Tibial artery (tissue), 4 donors: ENCODE results near the gene BPIFB3.
"Not testable (repeated sequence)": the region's sequence is repeated elsewhere in the genome, so short reads cannot be mapped to it uniquely, and the experiment has no call there.

Experiments
- DNase-seq, 2 donors: peaks; one replicate each; pipeline ENCODE4 v3.0.0-alpha.2; 2019
- H3K27ac ChIP-seq, 2 donors: fragments of 200-600 bp; sonication (generic) in 1 of 2; 1 replicate in 1 of 2; 2 replicates in 1 of 2; pipeline ENCODE4 v1.5.1; 2018 to 2019; ENCODE audit warnings: mild to moderate bottlenecking in 1 of 2
- H3K27me3 ChIP-seq, 2 donors: fragments of 200-600 bp; sonication (generic) in 1 of 2; one replicate each; pipeline versions ENCODE4 v1.5.1 to v1.6.0; 2016 to 2019
- H3K36me3 ChIP-seq, 3 donors: fragments of 200-600 bp; sonication (generic) in 2 of 3; one replicate each; pipeline ENCODE4 v1.5.1; 2016 to 2019; ENCODE audit warnings: mild to moderate bottlenecking in 2 of 3
- H3K4me1 ChIP-seq, 4 donors: fragments of 200-600 bp; sonication (generic) in 2 of 4; 1 replicate in 3 of 4; 2 replicates in 1 of 4; pipeline ENCODE4 v1.5.1; 2016 to 2019
- H3K4me3 ChIP-seq, 2 donors: fragments of 200-600 bp; sonication (generic) in 1 of 2; 1 replicate in 1 of 2; 2 replicates in 1 of 2; pipeline ENCODE4 v1.5.1; 2018 to 2019; ENCODE audit warnings: mild to moderate bottlenecking in 2 of 2
- H3K9me3 ChIP-seq, 3 donors: fragments of 200-600 bp; sonication (generic) in 1 of 3; one replicate each; pipeline ENCODE4 v1.5.1; 2016 to 2019
- intact Hi-C: fragments of 100-400 bp; cut with DNase I; formaldehyde crosslinking; loops from one replicate; pipeline ENCODE4 v1.15.0; 2023; ENCODE audit warnings: low total_unique reads
- TF ChIP-seq, protein P1 (sequence below), 2 experiments: fragments of 200-600 bp in 1 of 2; fragments of 450-650 bp in 1 of 2; IDR thresholded peaks; one replicate each; pipeline ENCODE4 v1.5.1; 2017 to 2019; ENCODE audit warnings: antibody characterized with exemption in 2 of 2, mild to moderate bottlenecking in 1 of 2, moderate library complexity in 1 of 2

The BPIFB3 gene

DNA sequence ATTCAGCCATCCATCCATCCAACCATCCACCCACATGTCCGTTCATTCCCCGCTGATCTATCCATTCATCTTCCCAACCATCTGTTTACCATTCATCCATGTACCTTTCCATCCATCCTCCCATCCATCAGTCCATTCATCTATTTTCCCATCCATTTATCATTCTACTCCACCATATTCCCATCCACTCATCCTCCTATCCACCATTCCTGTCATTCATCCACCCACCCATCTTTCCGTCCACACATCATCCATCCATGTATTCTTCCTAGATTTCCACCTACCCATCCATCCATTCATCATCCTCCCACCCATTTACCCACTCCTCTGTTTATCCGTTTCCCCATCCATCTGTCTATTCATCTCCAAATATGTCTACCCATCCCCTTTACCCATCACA lies 15.5 kb upstream of the BPIFB3 start:
- intact Hi-C loops: no loop called here
- no peak overlapping the region for H3K27ac ChIP-seq
- H3K36me3 ChIP-seq: no peaks in the 10 kb centered on the region

DNA sequence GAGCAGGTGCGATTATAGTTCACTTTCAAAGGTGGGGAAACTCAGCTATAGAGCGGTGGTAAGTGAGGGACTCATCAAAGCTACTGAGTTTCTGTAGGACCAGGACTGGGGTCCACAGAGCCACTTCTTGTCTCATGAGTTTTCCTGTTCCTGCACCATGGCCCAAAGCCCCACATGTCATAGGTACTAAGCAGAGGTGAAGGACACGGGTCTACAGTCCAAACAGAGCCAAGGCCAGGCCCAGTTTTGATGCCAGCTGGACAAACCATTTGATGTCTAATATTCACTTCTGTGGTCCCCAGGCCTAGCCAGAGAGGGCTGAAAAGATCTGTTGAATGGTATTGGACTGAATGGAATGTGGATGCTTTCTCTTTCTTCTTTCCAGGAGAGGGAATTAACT lies 11.3 kb upstream of the BPIFB3 start:
- Histone ChIP-seq H3K27ac (no peak overlapping the region), H3K9me3 (peaks cover 0 to 16% (median 8%) of the 10 kb centered on the region in 3 donors), H3K4me3 (no peak overlapping the region), H3K27me3 (no peaks in the 10 kb centered on the region), H3K4me1 (no peaks in the 10 kb centered on the region), H3K36me3 (no peaks in the 10 kb centered on the region)
- no peak for DNase-seq
- TF ChIP-seq, protein P1, sequence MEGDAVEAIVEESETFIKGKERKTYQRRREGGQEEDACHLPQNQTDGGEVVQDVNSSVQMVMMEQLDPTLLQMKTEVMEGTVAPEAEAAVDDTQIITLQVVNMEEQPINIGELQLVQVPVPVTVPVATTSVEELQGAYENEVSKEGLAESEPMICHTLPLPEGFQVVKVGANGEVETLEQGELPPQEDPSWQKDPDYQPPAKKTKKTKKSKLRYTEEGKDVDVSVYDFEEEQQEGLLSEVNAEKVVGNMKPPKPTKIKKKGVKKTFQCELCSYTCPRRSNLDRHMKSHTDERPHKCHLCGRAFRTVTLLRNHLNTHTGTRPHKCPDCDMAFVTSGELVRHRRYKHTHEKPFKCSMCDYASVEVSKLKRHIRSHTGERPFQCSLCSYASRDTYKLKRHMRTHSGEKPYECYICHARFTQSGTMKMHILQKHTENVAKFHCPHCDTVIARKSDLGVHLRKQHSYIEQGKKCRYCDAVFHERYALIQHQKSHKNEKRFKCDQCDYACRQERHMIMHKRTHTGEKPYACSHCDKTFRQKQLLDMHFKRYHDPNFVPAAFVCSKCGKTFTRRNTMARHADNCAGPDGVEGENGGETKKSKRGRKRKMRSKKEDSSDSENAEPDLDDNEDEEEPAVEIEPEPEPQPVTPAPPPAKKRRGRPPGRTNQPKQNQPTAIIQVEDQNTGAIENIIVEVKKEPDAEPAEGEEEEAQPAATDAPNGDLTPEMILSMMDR (IDR thresholded peaks at IDR 0.05): no peak
- intact Hi-C loops: no loop called here

More for the DNA sequence above, 15.5 kb upstream of the BPIFB3 start:
- TF ChIP-seq, protein P1 (IDR thresholded peaks at IDR 0.05): no peak
- no peak for DNase-seq
- H3K9me3 ChIP-seq: no peaks in the 10 kb centered on the region
- no peak overlapping the region for H3K4me3 ChIP-seq
- H3K4me1 ChIP-seq: no peaks in the 10 kb centered on the region
- H3K27me3 ChIP-seq: no peaks in the 10 kb centered on the region

DNA sequence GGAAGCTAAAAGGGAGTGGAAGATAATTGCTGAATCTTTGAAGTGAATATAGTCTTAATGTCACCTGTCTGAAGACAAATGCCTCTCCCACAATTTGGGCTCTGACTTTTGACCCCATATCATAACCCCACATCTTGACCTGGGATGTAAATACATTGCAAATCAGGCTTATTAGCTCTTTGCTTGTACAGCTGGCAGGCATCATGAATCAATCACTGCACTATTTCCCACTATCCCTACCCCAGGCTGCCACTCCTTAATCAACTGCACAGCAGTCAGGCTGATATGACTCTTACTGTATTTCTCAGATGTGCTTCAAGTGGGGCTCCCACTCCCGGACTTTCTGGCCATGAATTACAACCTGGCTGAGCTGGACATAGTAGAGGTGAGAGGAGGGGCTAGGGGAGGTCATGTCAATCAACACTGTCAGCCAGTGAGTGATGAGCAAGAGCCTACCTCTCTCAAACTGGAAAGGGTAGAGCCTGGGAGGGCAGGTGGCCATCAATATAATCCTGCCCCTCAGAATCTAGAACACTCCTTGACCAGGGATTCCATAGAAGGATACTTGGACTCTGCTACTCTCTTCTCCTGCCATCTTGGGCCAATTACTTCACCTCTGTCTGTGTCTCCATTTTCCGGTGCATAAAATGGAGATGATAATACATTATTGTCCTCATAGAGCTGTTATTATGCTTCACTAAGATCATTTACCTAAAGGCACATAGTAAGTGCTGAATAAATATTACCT lies 10.5 kb upstream of the BPIFB3 start:
- TF ChIP-seq, protein P1 (IDR thresholded peaks at IDR 0.05): no peak
- intact Hi-C loops: no loop called here
- no peak overlapping the region for H3K27ac ChIP-seq
- no peak overlapping the region for H3K4me3 ChIP-seq
- H3K4me1 ChIP-seq: no peaks in the 10 kb centered on the region
- peaks cover 0 to 16% (median 8%) of the 10 kb centered on the region in 3 donors for H3K9me3 ChIP-seq
- no peaks in the 10 kb centered on the region for H3K36me3 ChIP-seq
- DNase-seq: no peak
- no peaks in the 10 kb centered on the region for H3K27me3 ChIP-seq

DNA sequence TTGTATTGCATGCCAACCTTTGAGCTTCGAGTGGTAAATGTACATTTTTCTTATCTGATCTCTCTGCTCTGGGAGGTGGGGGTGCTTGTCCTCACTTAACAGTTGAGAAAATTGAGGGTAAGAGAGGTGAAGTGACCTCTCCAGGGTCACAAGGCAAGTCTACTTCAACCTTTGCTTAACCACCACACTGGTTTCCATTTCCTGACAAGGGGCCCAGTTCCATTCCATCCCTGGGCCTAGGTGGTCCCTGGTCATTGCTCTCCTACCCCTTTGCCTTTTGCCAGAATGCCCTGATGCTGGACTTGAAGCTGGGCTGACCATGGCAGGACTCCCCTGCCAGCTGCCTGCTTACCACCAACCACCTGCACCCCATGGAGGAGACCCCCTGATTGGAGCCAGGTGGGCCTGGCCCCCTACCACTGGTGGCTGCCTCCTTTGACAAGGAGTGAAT lies 9.9 kb upstream of the BPIFB3 start:
- intact Hi-C loops: no loop called here
- Histone ChIP-seq H3K36me3 (no peaks in the 10 kb centered on the region), H3K9me3 (peaks cover 0 to 16% (median 8%) of the 10 kb centered on the region in 3 donors), H3K27me3 (no peaks in the 10 kb centered on the region), H3K27ac (no peak overlapping the region), H3K4me3 (no peak overlapping the region), H3K4me1 (no peaks in the 10 kb centered on the region)
- TF ChIP-seq, protein P1 (IDR thresholded peaks at IDR 0.05): no peak
- no peak for DNase-seq

DNA sequence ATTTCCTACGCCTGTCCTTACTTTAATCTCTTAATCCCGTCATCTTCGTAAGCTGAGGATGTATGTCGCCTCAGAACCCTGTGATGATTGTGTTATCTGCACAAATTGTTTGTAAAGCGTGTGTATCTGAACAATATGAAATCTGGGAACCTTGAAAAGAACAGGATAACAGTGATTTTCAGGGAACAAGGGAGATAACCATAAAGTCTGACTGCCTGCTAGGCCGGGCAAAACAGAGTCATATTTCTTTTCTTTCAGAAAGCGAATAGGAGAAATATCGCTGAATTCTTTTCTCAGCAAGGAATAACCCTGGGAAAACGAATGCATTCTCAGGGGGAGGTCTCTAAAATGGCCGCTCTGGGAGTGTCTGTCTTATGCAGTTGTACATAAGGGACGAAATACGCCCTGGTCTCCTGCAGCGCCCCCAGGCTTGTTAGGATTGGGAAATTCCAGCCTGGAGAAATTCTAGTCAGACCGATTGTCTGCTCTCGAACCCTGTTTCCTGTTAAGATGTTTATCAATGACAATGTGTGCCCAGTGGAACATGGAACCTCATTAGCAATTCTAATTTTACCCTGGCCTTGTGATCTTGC lies 8.5 kb upstream of the BPIFB3 start:
- peaks cover 0 to 16% (median 8%) of the 10 kb centered on the region in 3 donors for H3K9me3 ChIP-seq
- H3K4me1 ChIP-seq, H3K4me3 ChIP-seq, H3K27me3 ChIP-seq, intact Hi-C loops, DNase-seq, H3K36me3 ChIP-seq, H3K27ac ChIP-seq: not testable (repeated sequence)

- H3K9me3 ChIP-seq: peaks cover 0 to 16% (median 8%) of the 10 kb centered on the region in 3 donors
- H3K36me3 ChIP-seq: no peaks in the 10 kb centered on the region
- no peaks in the 10 kb centered on the region for H3K27me3 ChIP-seq
- DNase-seq: no peak
- H3K4me3 ChIP-seq: no peak overlapping the region
- TF ChIP-seq, protein P1 (IDR thresholded peaks at IDR 0.05): no peak
- H3K4me1 ChIP-seq: no peaks in the 10 kb centered on the region
- H3K27ac ChIP-seq: no peak overlapping the region
- intact Hi-C loops: no loop called here
Observed at GRCh38 chr20:33046412-33046811, 7.3 kb upstream of the BPIFB3 start.
